GM18861 (cell line): Measurements from ENCODE around the gene SP6.

ENCODE experiments used
- ATAC-seq: cut with Tn5 transposase; IDR thresholded peaks from one replicate; pipeline ENCODE4 v1.9.1; 2021; ENCODE audit not compliant: unreplicated experiment

Gene SP6

GRCh38 chr17:47838636-47839035, 12.3 kb downstream of the SP6 start:
- no peak for ATAC-seq

GRCh38 chr17:47837401-47838039, 13.4 kb downstream of the SP6 start:
- no peak for ATAC-seq

GRCh38 chr17:47836601-47837000, 14.4 kb downstream of the SP6 start:
- no peak for ATAC-seq

- ATAC-seq = no peak
Measured at GRCh38 chr17:47834756-47835155, 16.2 kb downstream of the SP6 start.

GRCh38 chr17:47831934-47832327, 19.0 kb downstream of the SP6 start:
- ATAC-seq = no peak

GRCh38 chr17:47831003-47831933, 19.7 kb downstream of the SP6 start, which contains the start of the genes LRRC46 and MRPL10:
LRRC46 (plus strand) TSS chr17:47831670; CDS start chr17:47831990, 320 bp downstream.
MRPL10 (minus strand) TSS chr17:47831541; CDS start chr17:47831511, 30 bp downstream.
- peak; percentile 63 for ATAC-seq

GRCh38 chr17:47830396-47831002, 20.5 kb downstream of the SP6 start:
- ATAC-seq = no peak

GRCh38 chr17:47829870-47830269, 21.1 kb downstream of the SP6 start:
- no peak for ATAC-seq

- ATAC-seq = no peak
Measured at GRCh38 chr17:47823519-47823918, 27.4 kb downstream of the SP6 start.

GRCh38 chr17:47822785-47823184, 28.2 kb downstream of the SP6 start:
- no peak for ATAC-seq

- peak; percentile 66 for ATAC-seq
Measured at GRCh38 chr17:47821424-47822391, 29.3 kb downstream of the SP6 start, which contains the start of gene OSBPL7. OSBPL7 (minus strand) TSS chr17:47821794; CDS start chr17:47820278, 1,516 bp downstream.

GRCh38 chr17:47821031-47821423, 29.9 kb downstream of the SP6 start:
- ATAC-seq = no peak

GRCh38 chr17:47820033-47820789, 30.8 kb downstream of the SP6 start:
- no peak for ATAC-seq

GRCh38 chr17:47819475-47819874, 31.5 kb downstream of the SP6 start:
- ATAC-seq = no peak

GRCh38 chr17:47818002-47818695, 32.8 kb downstream of the SP6 start:
- no peak for ATAC-seq

- no peak for ATAC-seq
Measured at GRCh38 chr17:47816947-47817346, 34.0 kb downstream of the SP6 start.

- no peak for ATAC-seq
Measured at GRCh38 chr17:47816111-47816735, 34.7 kb downstream of the SP6 start.

- ATAC-seq = no peak
Measured at GRCh38 chr17:47815106-47815918, 35.7 kb downstream of the SP6 start.
